HG02623 (cell line): ENCODE measurements around the gene PDE9A.

Experiments used
- ATAC-seq: cut with Tn5 transposase; IDR thresholded peaks from one replicate; pipeline ENCODE4 v1.9.1; 2021; ENCODE audit warnings: moderate library complexity; ENCODE audit not compliant: unreplicated experiment

Gene PDE9A

DNA sequence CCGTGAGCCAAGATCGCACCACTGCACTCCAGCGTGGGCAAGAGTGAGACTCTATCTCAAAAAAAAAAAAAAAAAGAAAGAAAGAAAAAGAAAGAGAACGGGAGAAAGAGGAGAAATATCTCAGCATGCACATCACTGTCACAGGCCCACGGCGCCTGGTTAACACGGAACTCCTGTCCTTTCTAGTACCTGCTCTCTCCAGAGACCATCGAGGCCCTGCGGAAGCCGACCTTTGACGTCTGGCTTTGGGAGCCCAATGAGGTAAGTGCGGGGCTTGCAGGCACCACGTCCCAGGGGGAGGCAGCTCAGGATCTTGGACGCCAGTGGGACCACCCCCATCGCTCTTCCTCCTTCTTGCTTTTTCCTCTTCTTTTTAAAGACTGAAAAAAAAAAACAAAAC, 100.4 kb downstream of the PDE9A start:
- ATAC-seq: no peak

DNA sequence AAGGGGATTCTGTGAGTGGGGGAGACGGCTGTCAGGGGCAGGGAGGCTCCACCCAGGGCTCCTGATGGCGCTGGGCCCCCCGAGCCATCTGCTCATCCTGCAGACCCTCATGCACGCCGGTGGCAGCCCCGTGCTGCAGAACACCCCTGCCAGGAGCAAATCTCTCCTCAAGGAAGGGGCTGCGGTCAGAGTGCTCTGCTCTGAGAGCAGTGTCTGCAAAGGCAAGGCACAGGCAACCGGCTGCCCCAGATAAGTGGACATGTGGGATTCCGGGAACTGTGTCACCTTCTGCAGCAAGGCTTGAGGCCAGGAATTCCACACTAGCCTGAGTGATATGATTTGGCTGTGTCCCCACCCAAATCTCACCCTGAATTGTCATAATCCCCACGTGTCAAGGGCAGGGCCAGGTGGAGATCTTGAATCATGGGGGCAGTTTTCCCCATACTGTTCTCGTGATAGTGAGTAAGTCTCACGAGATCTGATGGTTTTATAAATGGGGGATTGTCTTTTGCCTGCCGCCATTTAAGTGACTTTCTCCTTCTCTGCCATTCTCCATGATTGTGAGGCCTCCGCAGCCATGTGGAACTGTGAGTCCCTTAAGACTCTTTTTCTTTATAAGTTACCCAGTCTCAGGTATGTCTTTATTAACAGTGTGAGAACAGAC, 101.0 kb downstream of the PDE9A start:
- no peak for ATAC-seq

DNA sequence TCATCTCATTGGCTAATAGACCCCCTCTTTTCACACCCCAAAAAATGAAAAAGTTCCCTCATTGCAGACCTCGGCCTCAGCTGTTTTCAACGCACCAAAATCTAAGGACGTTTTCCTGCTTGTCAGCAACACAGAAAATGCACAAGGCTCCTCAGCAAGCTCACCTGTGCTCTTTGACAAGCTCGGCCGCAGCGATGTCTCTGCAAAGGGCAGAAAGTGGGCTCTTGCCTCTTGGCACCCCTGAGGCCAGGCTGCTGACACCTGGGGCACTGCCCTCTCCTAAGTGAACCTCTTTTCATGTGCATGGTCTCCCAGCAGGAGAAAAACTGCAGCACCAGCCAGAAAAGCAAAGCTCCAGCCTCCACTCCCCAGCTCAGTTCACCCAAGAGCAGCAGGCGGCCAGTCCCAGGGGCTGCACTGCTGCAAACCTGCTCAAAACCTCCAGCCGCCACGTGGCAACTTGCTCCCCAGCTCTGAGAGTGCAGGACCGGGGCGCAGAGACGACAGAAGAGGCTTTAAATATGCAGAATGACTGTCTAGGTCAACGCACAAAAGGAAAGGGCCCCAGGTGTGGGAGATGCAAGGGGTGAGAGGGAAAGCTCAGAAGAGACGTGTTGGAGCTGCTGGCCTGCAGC, 101.7 kb downstream of the PDE9A start:
- no peak for ATAC-seq

DNA sequence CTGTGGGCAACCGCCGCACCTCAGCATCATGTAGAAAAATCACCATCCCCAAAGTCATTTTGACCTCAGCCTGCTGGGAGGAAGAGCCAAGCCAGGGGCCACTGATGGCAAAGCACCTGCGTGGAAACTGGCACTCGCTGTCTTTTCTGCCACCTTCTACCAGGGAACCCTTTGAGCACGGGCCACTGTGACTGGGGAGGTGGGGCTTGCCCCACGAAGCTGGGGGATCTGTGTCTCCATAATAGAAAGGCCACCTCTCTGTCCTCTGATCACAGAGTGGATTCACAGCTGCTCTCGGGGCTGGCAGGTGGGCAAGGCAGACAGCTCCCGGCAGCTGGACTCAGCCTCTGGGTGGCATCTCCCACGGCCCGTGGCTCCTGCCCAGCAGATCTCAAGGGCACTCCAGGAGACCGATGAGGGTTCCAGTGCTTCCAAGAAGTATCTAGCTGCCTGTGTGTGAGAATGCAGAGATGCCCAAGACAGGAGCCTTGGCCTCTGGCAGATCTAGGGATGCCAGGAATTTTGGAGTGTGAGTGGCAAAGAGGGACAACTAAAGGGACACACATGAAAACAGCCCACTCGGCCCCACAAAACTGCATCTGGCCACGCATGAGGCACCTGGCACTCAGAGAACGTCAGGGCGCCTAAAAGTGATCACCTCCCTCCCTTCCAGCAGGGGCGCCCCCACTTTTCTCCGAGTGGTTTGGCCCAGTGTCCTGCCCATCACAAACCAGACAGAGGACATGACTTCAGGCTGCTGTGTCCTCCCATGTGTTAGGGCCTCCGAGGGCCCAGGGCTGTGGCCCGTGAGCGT, 102.6 kb downstream of the PDE9A start:
- ATAC-seq: no peak

DNA sequence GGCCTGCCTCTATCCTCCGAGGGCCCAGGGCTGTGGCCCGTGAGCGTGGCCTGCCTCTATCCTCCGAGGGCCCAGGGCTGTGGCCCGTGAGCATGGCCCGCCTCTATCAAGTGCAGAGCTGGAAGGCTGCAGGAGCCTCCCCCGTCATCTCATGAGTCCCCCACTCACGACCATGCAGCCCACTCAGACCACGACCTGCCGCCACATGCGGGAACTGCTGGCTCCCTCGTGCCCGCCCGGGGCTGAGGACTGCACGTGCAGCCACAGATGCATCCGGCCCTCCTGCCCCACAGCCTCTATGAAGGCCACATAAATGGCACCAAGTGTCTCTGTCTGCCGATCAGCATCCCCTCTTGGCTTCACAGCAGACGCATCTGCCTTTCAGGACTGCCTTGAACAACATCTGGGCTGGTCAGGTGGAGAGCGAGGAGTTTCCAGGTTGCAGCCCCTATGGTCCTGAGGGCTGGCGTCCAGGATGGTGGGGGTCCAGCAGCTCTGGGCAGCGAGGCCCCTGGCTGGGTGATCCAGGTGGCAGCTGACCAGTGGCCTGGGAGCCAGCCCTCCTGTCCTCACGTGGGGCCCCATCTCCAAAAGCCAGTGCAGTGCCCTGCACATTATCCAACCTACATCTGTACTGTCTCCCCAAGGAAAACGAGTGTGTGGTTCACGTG, 103.3 kb downstream of the PDE9A start:
- no peak for ATAC-seq

DNA sequence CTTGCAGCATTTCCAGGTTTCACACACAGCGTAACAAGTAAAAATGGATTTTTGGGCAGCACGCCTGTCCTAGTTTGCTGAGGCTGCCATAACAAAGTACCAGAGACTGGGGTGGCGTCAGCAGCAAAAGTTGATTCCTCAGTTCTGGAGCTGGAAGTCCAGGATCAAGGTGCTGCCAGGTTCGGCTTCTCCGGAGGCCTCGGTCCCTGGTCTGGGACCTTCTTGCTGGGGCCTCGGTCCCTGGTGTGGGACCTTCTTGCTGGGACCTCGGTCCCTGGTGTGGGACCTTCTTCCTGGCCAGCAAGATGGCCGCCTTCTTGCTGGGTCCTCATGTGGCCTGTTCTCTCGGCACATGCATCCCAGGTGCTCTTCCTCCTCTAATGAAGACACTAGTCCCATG, 104.0 kb downstream of the PDE9A start:
- ATAC-seq: no peak

DNA sequence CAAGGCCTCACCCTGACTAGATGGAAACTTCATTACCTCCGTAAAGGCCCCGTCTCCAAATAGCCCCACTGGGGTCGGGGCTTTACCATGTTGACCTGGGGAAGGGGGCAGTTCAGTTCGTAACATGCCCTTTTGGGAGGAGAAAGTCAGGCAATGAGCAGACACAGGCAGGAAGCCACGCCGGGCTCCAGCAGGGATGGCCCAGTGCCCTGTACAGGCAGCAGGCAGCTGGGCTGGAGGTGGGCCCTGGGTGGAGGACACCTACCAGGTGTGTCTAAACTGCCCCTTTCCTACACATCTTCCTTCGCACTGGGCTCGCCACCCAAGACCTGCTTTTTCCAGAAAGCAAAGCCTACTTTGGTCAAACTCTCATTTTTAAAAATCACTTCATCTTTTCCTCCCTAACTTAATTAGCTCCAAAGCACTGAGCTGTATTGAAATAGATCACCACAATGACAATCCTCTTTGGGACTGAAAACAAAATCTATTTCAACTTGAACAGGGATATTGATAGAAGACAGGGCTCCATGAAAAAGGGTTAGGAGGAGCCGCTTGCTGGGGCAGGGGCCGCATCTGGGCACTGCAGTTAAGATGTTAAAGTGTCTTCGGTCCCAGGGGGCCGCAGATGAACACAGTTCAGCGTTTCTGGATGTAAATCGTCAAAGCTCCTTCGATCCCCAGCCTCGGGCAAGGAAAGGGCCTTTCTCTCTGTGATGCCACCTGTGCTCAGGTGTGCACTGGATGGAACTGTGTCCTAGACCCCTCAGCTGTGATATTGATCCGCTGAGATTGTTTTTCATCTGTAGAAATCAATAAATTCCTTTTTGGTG, 104.6 kb downstream of the PDE9A start:
- no peak for ATAC-seq

DNA sequence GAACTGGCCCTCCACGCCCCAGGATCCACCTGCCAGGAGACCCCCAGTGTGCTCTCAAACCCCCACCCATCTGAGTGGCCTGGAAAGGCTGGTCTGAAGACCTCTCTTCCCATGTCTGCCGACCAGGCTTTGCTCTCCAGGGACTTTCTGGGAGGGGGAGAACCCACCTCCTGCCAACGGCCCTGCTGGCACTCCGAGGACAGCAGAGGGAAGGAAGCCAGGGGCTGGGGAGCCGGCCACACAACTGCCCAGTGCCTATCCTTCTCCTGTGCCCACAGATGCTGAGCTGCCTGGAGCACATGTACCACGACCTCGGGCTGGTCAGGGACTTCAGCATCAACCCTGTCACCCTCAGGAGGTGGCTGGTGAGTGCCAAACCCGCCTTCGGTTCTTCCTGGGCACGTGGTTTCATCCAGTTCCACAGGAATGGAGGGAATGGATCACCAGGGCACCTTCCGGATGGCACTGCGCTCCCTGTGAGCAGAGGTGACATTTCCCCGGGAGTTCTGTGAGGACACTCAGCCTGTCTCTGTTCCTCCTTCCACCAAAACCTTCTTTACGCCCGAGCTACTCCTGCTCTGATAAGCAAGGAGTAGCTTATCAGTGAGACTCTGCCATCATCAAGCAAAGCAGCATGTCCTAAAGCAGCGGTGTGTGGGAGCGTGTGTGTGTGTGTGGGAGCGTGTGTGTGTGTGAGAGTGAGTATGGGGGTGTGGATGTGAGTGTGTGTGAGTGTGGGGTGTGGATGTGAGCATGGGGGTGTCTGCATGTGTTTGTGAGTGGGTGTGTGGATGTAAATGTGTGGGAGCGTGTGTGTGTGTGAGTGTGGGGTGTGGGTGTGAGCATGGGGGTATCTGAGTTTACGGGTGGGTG, 105.5 kb downstream of the PDE9A start:
- no peak for ATAC-seq

DNA sequence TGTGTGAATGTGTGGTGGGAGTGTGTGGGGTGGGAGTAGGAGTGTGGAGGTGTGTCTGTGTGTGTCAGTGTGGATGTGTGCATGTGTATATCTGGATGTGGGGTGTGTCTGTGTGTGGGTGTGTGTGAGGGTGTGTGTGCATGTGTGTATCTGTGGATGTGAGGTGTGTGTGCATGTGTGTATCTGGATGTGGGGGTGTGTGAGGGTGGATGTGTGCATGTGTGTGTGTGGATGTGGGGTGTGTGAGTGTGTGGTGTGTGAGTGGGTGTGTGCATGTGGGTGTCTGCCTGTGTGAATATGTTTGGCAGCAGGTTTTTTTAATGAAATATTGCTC, 106.1 kb downstream of the PDE9A start:
- ATAC-seq: no peak

DNA sequence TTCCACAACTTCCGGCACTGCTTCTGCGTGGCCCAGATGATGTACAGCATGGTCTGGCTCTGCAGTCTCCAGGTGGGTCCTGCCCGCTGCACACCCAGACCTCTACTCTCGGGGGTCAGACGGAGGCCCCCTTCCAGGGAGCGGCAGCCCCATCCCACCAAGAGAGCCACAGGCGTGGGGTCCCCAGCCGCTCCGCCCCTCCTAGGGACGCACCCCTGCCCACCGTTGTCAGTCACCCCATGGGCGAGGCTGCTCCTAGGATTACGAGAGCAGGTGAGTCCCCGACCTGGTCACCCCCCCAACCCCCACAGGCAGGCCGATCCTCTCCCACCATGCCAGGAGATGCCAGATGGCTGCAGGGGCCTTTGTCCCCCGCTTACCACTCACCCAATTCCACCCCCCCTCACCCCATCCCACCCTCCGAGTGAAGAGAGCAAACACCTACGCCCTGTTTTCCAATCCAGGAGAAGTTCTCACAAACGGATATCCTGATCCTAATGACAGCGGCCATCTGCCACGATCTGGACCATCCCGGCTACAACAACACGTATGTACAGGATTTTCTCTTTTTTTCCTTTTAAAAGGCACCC, 107.0 kb downstream of the PDE9A start:
- ATAC-seq: no peak

DNA sequence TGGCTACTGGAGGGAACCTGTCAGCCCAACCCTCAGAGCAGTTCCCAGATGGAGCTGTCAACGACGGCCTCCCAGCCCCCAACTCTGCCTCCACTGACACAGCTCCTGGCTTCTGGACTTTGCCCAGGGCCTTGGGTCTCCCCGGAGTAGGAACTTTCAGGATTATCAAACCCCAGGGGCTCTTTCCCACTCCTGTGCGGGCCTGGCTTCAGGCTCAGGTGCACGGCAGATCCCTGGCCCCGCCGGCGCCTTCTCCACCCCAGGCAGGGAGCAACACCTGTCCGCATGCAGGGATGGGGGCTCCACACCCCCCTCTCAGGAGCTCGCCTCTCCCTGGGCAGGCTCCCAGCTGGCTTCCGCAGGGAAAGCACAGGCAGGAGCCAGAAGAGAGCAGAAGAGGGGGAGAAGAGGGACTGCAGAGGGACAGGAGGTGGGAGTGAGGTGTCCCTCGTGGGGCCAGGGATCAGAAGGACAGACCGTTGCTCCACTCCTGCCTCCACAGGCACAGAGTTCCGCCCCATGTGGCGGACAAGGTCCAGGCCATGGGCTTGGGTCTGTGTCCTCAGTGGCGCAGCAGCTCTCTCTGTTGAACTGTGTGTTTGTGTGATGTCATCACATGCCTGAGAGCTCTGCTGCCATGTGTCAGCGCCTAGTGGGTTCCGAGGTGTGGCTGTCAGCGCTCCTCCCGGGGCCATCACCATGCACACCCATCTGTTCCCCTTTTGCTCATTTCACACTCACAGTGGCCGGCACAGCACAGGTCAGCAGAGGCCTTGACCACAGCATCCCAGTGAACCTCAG, 107.7 kb downstream of the PDE9A start:
- ATAC-seq: no peak

DNA sequence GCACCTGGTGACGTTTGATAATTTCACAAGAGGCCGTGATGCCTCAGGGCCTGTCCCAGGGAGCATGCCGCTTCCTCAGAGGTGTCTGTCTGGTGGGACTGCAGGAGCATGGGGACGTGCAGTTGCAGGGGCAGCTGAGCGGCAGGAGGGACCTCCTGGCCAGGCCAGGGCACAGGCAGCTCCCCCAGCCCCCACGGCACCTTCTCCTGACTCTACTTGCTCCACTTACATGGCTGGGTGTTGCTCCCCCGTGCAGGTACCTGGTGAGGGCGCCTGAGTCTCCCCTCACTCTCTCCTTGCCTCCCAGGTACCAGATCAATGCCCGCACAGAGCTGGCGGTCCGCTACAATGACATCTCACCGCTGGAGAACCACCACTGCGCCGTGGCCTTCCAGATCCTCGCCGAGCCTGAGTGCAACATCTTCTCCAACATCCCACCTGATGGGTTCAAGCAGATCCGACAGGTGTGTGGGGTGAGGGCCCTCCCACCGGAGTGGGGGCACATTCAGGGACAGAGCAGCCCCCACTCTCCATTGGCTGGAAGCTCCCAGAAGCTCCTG, 108.4 kb downstream of the PDE9A start:
- ATAC-seq: no peak

DNA sequence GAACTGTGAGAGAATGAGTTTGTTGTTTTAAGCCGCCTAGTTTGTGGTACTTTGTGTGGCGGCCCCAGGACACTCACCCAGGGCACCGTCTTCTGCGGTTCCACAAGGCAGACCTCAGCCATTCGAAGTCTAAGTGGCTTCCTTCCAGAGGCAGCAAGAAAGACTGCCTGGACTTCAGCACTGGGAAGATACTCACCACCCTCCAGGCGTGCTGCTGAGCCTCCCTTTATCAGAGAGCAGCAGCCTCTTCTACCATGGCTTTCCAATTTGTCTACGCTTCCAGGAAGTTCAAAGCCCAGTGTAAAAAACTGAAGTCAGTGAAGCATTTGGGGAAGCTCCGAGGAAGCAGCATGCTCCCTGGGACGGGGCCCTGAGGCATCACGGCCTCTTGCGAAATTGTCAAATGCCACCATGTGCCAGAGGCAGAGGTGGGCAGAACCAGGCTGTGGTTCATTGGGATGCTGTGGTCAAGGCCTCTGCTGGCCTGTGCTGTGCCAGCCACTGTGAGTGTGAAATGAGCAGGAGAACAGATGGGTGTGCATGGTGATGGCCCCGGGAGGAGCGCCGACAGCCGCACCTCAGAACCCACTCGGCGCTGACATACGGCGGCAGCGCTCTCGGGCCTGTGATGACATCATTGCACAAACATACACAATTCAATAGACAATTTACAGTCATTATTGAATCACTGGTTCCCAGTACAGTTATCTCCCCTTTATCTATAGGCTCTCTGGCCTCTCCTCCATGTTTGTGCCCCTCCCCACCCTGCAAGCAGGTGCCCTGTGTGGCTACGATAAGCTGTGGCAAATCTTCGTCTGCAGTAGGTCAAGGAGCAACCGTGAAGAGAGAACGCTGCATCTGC, 110.4 kb downstream of the PDE9A start:
- ATAC-seq: no peak

DNA sequence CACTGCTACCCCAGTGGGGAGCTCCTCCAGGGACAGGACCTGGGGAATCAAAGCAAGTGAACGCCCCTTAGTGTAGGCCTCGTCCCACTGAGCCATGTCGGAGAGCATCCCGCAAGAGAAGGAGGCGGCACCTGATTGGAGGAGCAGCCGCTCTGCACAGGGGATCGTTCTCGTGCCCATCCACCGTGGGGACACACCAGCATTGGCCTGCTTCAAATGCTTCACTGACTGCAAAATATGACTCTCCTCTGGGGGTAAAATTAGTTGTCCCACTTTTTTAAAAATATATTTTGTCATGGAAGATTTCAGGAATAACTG, 111.0 kb downstream of the PDE9A start:
- ATAC-seq: no peak

DNA sequence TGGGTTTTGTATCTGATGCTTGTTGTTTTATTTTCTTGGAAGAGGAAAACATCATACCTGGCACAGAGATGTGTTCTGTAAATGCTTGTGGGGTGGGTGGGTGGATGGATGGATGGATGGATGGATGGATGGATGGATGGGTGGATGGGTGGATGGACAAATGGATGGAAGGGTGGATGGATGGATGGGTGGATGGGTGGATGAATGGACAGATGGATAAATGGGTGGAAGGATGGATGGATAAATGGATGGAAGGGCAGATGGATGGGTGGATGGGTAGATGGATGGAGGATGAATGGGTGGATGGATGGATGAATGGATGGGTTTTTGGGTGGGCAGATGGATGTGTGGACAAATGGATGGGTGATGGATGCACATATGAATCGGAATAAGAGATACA, 111.5 kb downstream of the PDE9A start:
- no peak for ATAC-seq

DNA sequence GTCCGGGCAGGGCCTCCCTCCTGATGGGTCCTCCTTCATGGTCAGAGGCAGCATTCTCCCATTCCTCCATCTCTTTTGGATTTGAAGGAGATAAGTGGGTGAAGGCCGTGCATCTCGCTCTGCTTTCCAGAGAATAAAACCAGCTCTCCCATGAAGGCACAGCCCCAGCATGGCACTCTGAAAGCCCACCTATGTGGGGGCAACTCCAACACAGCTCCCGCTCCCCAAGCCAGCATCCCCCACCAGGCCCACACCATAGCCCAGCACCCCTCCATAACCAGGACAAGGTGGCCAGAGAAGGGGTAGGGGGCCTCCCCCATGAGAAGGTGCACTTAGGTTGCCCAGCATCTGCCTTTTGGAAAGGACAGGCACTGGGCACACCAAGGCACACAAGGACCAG, 112.2 kb downstream of the PDE9A start:
- no peak for ATAC-seq

DNA sequence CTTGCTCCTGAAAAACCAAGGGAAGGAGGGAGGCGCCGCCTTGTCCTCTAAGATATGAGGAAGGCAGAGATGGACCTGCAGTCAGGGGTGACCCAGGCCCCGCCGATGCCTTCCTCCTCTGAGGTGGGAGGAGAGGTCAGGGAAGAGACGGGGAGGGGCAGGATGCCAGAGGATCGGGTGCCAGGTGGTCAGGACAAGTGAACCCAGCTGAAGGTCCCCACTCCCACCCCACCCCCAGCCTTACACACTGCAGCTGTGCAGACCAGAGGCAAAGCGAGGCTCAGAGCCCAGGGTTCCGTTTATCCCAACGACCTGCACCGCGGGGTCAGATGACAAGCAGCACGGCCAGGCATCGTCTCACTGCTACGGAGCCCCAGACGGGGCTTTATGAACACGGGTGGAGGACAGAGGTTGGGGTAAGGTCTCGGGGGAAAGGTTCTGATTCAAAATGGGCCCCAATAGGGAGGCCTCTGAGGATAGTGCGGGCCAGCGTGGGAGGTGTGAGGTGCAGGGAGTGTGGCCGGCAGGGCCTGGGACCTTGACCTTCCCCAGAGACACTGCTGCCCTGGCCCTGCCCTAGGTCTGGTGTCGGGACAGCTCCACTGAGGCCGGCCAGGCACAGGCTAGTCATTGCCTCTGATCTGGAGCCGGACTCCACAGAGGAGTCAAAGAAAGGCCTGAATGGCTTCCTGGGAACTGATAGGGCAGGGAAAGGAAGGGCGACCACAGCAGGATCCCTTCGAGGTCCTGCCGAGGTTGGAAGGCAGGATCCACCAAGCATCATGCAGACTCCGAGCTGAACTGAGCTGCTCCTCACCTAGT, 113.5 kb downstream of the PDE9A start:
- no peak for ATAC-seq
